Gastrocnemius medialis (tissue), 4 donors: Measurements from ENCODE around the gene ADD2. TPM values are rescaled to one million over a fixed set of nuclear protein-coding genes. Genes with fewer than 3 reads are reported as not detected.

Experiments
- total RNA-seq, 4 donors: library from RNA; depleted of rRNA; stranded (reverse); fragments of >200 nt; gene quantifications; one replicate each; pipeline versions ENCODE4 v1.1.0 to v1.2.3, GENCODE V29; 2016

ADD2 gene
- total RNA-seq, 4 donors from 2014 or later = 0.20 to 0.75 (median 0.48) TPM

Other genes with a start within 250 kb of the ADD2 start
- under 1 TPM in 3 of 4 donors, not detected in 1; 0.05 to 0.26 (median 0.18) TPM for gene TGFA, start 214.4 kb downstream of the ADD2 start, total RNA-seq
- gene FIGLA, start 22.4 kb upstream of the ADD2 start, total RNA-seq = not detected
- gene CLEC4F, start 52.4 kb upstream of the ADD2 start, total RNA-seq = under 1 TPM in 1 of 4 donors, not detected in 3; 0.59 TPM
- not detected for gene CD207, start 67.6 kb upstream of the ADD2 start, total RNA-seq
- gene VAX2, start 132.4 kb upstream of the ADD2 start, total RNA-seq = 1 to 10 TPM in 1 of 4 donors, under 1 TPM in 2, not detected in 1; 0.53 to 3.5 (median 0.55) TPM
- 1 to 10 TPM in 1 of 4 donors, not detected in 3; 2.3 TPM for gene ATP6V1B1, start 167.7 kb upstream of the ADD2 start, total RNA-seq
- gene ANKRD53, start 210.4 kb upstream of the ADD2 start, total RNA-seq = 1 to 10 TPM in 1 of 4 donors, under 1 TPM in 1, not detected in 2; 0.44 to 2.0 TPM
- 10 to 100 TPM; 34.0 to 54.2 (median 38.7) TPM for gene TEX261, start 226.7 kb upstream of the ADD2 start, total RNA-seq